A549 treated with Hydrocortisone at 1 μM for 4 hours (cell line): ENCODE data around the gene OR5AR1. TPM values are rescaled to one million over a fixed set of nuclear protein-coding genes. Genes with fewer than 3 reads are reported as not detected.

Experiments used
- total RNA-seq: library from RNA; stranded (reverse); fragments of 200-300 nt; extraction: Qiagen RNA extraction; gene quantifications from 5 replicates; pipeline ENCODE4 v1.2.3, GENCODE V29; 2022

Gene OR5AR1
- not detected in 5 replicates for total RNA-seq

GRCh38 chr11:56663386-56663785 lies at the start of gene OR5AR1:
Gene OR5AR1 (plus strand): TSS chr11:56663686. CDS start chr11:56663686, 0 bp downstream.

GRCh38 chr11:56642339-56642738 lies 21.1 kb upstream of the OR5AR1 start, which contains the start of gene OR5AP2:
Gene OR5AP2 (minus strand): TSS chr11:56642439. CDS start chr11:56642439, 0 bp downstream.

DNA sequence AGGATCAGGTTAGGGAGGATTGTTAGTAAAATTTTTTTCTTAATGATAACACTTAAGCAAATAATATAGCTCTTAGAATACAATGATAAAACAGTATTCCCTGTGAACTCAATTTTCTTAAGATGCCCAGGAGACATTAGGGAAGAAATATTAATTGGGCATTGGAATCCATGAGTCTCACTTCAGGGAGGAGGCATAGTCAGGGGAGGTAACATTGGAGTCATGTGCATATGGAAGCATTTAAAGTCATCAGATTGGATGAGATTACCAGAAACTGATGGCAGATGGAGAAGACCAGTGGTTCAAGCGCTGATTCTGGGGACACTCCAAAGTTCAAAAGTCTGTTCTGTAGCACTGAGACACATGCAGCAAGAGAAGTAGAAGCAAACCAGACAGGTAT lies 35.3 kb downstream of the OR5AR1 start, which contains the start of gene OR9G1:
TSS of gene OR9G1 (plus strand) at position 301 of the 400 bp plus-strand sequence. CDS start 1,293 bp downstream, outside the sequence.

Other genes with a start within 250 kb of the OR5AR1 start
- not detected in 5 replicates for gene OR5M3, start 190.3 kb upstream of the OR5AR1 start, total RNA-seq
- not detected in 5 replicates for gene OR5M8, start 172.3 kb upstream of the OR5AR1 start, total RNA-seq
- not detected in 5 replicates for gene OR5M11, start 120.4 kb upstream of the OR5AR1 start, total RNA-seq
- gene OR5M10, start 86.0 kb upstream of the OR5AR1 start, total RNA-seq, result not detected in 5 replicates
- gene OR5M1, start 48.8 kb upstream of the OR5AR1 start, total RNA-seq, result not detected in 5 replicates
- gene OR5AP2, start 21.2 kb upstream of the OR5AR1 start, total RNA-seq, result not detected in 5 replicates
- not detected in 5 replicates for gene OR9G1, start 35.4 kb downstream of the OR5AR1 start, total RNA-seq
- gene OR9G4, start 85.0 kb downstream of the OR5AR1 start, total RNA-seq, result not detected in 5 replicates